ENCODE data around the gene LRRC23. TPM values are rescaled to one million over a fixed set of nuclear protein-coding genes. Genes with fewer than 3 reads are reported as not detected.
A peak's percentile ranks its signal among the peaks of the same experiment; 100 is the strongest.

The LRRC23 gene
- total and polyA plus RNA-seq, 9 of the 15 experiments (the other 6 are each of a cell fraction or from before 2014, with no cell fraction given): 2.2 to 7.0 (median 3.0) TPM

- TF ChIP-seq RERE (CRISPR knock-in tag; IDR thresholded peaks at IDR 0.05; ENCODE audit: borderline replicate concordance) (no peak), RBBP5 (IDR thresholded peaks at IDR 0.05; ENCODE audit: borderline replicate concordance, insufficient read depth, low read length, poor library complexity, severe bottlenecking) (peak; percentile 20), NFRKB (IDR thresholded peaks at IDR 0.05; ENCODE audit: low read depth) (0 out of 2 replicates have a peak, but pooled peaks have one; percentile 32), TBP (optimal IDR thresholded peaks at IDR 0.05; ENCODE audit: low read depth, low read length) (no peak), NCOA2 (IDR thresholded peaks at IDR 0.05; ENCODE audit: partially characterized antibody in 2 of 2) (no peak), LARP7 (IDR thresholded peaks at IDR 0.05) (no peak), KLF16 (IDR thresholded peaks at IDR 0.05) (no peak), TAF9B (IDR thresholded peaks at IDR 0.05; ENCODE audit: partially characterized antibody) (no peak), PYGO2 (tag; IDR thresholded peaks at IDR 0.05) (no peak), CBFA2T2 (conservative IDR thresholded peaks at IDR 0.05) (no peak), SRSF3 (IDR thresholded peaks at IDR 0.05; ENCODE audit: insufficient read depth, low read length) (no peak), NONO (IDR thresholded peaks at IDR 0.05; ENCODE audit: low read depth in 2 of 2, low read length in 1 of 2) (no peak)
- TF ChIP-seq, protein P1, sequence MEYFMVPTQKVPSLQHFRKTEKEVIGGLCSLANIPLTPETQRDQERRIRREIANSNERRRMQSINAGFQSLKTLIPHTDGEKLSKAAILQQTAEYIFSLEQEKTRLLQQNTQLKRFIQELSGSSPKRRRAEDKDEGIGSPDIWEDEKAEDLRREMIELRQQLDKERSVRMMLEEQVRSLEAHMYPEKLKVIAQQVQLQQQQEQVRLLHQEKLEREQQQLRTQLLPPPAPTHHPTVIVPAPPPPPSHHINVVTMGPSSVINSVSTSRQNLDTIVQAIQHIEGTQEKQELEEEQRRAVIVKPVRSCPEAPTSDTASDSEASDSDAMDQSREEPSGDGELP (CRISPR knock-in tag; IDR thresholded peaks at IDR 0.05; ENCODE audit: borderline replicate concordance): 0 out of 2 replicates have a peak, but pooled peaks have one; percentile 1
- TF ChIP-seq, protein P2, sequence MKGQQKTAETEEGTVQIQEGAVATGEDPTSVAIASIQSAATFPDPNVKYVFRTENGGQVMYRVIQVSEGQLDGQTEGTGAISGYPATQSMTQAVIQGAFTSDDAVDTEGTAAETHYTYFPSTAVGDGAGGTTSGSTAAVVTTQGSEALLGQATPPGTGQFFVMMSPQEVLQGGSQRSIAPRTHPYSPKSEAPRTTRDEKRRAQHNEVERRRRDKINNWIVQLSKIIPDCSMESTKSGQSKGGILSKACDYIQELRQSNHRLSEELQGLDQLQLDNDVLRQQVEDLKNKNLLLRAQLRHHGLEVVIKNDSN (CRISPR knock-in tag; IDR thresholded peaks at IDR 0.05): no peak
- TF ChIP-seq, protein P3, sequence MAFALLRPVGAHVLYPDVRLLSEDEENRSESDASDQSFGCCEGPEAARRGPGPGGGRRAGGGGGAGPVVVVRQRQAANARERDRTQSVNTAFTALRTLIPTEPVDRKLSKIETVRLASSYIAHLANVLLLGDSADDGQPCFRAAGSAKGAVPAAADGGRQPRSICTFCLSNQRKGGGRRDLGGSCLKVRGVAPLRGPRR (CRISPR knock-in tag; IDR thresholded peaks at IDR 0.05): no peak
- TF ChIP-seq, protein P4, sequence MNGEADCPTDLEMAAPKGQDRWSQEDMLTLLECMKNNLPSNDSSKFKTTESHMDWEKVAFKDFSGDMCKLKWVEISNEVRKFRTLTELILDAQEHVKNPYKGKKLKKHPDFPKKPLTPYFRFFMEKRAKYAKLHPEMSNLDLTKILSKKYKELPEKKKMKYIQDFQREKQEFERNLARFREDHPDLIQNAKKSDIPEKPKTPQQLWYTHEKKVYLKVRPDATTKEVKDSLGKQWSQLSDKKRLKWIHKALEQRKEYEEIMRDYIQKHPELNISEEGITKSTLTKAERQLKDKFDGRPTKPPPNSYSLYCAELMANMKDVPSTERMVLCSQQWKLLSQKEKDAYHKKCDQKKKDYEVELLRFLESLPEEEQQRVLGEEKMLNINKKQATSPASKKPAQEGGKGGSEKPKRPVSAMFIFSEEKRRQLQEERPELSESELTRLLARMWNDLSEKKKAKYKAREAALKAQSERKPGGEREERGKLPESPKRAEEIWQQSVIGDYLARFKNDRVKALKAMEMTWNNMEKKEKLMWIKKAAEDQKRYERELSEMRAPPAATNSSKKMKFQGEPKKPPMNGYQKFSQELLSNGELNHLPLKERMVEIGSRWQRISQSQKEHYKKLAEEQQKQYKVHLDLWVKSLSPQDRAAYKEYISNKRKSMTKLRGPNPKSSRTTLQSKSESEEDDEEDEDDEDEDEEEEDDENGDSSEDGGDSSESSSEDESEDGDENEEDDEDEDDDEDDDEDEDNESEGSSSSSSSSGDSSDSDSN (IDR thresholded peaks at IDR 0.05; ENCODE audit: borderline replicate concordance in 1 of 2, low read depth in 2 of 2, low read length in 2 of 2): 0 out of 4 replicates have a peak, but pooled peaks of 1 of the 2 experiments have one; percentile 29
Measured at GRCh38 chr12:6928703-6929407, 24.2 kb downstream of the LRRC23 start (continued).
